NCI-H82 treated with DMSO at 0.1 percent for 48 hours (cell line): ENCODE data around the gene SMAD6.
"Not testable (repeated sequence)": the region's sequence is repeated elsewhere in the genome, so short reads cannot be mapped to it uniquely, and the experiment has no call there.

Experiments used
- DNase-seq: peaks from one replicate; lab custom pipeline; 2025; ENCODE audit not compliant: unreplicated experiment; lab: John Stamatoyannopoulos, UW

The SMAD6 gene

DNA sequence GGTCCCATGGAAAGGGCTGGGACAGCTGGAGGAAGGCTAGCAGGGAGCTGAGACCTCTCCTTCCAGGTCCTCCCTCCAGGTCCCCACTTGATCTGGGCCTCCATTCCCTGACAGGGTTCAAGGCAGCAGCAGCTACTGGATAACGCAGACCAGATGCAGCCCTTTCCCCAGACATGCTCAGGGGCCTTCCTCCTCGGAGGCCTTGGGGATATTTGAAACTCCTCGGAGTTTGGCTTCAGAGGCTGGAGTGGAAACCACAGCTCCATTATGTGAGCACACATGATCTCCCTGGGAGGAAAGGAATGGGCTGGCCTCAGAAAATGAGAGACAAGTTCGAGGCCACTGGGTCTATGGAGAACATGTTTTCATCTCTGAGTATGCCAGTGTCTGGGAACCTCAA lies 119.3 kb downstream of the SMAD6 start:
- DNase-seq, result no peak

DNA sequence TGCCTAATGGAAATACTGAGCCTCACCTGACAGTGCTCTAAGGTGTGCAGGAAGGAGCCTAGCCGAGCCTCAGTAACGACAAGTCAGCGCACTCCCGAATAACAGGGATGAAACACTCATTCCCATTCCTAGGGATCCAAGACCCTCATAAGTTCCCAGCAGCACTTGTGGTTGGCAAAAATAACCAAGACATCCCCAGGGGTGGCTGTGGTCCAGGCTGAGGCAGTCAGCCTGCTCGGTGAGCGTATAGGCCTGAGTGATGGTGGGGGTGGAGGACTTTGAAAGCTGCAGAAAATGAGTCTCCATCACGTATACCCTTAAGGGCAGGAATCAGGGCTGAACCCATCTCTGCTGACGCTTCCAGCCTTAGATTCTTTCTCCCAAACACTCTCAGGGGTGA lies 120.1 kb downstream of the SMAD6 start:
- no peak for DNase-seq

DNA sequence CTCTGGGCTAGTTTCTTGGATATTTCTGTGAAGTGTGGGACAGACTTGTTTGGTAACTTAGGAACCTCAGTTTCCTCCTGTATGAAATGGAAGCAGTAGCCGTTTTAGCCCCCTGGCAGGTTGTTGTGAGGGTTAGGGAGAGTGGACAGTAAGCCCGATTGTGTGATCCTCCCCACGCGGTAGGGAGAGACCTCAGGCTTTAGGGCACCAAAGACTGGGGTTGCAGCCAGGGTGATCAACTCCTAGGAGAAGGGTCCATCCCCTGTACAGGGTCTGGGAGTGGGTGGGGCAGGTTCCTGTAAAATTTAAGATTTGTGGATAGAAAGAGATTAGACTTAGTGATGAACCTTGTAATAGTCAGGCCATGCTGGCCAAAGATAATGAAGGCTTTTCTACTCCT lies 120.5 kb downstream of the SMAD6 start:
- DNase-seq, result no peak

DNA sequence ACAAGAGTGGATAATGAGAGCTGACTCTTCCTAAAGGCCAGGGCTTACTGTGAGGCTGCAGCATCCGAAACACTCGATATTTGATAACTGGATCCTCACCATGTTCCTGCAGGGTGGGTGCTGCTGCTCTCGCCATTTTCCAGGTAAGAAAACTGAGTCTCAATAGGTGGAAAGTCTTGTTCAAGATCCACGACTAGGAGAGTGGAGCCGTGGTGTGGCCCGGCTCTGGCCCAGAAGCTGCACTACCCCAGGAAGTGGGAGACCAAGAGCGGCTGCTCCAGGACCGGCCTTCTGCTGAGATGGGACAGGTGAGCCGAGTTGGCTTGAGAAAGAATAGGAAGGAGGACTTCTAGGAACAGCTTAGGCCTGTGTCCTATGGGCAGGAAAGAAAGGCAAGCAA lies 121.6 kb downstream of the SMAD6 start:
- no peak for DNase-seq

DNA sequence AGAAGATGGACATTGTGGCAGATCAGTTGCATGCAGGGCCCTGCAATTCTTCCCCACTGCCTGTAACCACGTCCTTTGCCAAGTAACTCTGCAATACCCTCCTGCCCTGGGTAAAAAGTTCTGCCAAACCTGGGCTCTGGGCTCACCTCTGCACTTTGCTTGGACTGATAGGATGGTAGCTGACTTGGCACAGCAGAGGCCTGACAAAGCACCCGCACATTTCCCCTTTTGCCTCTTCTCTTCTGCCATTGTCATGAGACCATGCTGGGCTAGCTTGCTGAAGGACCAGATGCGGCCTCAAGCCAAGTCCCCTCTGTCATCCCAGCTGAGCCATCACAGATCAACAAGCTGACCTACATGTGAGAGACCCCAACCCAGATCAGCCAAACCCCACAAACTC lies 122.4 kb downstream of the SMAD6 start:
- no peak for DNase-seq

DNA sequence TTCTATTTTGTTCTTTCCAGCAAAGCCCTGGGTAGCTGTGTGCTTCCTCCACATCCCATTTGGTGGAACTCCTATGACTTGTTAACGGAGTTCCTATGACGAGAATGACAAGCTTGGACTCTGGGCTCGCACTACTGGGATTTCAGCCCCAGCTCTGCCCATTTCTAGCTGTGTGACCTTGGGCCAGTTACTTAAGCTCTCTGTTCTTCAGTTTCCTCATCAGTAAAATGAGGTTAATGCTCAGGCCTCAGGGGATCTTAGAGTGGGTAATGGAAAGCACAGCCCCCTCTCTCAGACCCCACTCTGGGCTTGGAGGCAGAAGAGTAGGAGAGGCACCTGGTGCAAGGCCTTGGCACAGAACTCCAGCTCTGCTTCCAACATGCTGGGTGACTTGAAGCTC lies 123.1 kb downstream of the SMAD6 start:
- DNase-seq, result no peak

DNA sequence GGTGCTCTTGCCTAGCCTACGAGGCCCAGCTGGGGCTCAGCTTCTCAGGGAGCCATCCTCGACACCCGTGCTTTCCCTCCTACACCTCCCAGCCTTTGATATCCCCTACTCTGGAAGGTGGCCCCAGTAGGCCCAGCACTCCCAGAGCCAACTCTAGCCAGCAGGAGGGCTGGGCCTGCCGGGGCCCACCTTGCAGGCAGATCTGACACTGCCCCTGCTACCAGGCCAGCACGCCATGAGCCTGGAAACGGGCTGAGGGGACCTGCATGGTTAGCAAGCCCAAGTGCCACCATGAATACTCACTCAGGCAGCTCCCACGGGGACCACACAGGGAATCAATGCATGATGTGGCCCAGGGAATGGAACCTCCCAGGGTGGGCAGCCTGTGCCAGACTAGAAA lies 123.7 kb downstream of the SMAD6 start:
- no peak for DNase-seq

DNA sequence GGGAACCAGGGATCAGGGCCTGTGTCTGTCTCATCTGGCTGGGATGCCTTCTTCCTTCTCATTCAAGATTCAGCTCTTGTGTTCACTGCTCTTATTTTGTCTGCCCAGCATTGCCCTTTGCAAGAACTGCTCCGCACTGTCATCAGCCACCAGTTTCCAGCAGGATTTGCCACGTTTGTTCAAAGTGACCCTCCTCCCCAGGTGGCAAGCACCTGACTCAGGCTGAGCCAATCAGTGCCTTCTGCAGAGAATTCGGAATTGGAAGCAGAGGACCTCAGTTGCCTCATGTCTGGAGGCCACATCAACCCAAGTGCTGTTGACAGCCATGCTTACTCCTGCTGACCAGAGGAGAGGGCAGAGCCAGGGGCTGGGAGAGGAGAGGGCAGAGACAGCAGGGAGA lies 124.5 kb downstream of the SMAD6 start:
- DNase-seq, result no peak

DNA sequence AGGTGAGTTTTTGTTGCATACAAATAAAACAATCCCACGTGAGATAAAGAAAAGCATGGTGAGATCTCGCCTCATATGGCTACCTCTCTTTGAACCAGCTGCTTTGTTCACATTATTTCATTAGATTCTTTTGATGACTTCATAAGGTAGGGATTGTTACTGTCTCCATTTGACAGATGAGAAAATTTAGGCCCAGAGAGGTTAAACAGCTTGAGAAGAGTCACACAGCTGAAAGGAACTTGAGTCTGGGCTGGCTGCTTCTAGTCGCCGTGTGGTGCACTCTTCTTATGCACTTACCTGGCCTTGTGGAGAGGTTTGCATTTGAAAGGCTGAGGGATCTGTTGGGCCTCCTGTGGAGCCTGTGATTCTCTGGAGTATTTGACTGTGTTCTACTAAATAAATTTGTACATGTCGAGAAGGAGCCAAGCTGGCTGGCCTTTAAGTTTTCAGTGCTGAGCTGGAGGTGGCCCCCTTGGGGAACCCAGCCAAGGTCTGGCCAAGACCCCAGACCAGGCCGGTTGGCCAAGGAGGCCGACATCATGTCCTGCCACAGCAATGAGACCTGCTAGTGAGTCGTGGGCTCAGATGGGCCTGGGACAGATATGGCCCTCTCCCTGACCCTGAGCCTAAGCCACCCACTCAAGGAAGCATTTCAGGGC lies 125.1 kb downstream of the SMAD6 start:
- DNase-seq, result no peak

DNA sequence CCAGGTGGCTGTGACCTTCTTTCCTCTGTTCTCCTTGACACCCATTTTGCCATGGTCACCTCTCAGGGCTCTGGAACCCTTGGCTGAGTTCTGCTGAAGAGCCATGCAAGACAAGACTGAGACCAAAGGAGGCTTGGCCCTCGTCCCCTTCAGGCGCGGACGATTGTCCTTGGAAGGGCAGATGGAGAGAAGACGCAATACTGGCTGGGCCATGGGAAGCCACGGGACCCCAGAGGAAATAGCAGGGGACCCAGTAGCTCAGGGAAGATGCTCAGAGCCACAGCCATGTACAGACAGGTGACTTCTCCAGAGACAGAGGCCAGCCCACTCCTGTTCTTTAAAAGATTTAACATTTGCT lies 125.6 kb downstream of the SMAD6 start:
- no peak for DNase-seq

DNA sequence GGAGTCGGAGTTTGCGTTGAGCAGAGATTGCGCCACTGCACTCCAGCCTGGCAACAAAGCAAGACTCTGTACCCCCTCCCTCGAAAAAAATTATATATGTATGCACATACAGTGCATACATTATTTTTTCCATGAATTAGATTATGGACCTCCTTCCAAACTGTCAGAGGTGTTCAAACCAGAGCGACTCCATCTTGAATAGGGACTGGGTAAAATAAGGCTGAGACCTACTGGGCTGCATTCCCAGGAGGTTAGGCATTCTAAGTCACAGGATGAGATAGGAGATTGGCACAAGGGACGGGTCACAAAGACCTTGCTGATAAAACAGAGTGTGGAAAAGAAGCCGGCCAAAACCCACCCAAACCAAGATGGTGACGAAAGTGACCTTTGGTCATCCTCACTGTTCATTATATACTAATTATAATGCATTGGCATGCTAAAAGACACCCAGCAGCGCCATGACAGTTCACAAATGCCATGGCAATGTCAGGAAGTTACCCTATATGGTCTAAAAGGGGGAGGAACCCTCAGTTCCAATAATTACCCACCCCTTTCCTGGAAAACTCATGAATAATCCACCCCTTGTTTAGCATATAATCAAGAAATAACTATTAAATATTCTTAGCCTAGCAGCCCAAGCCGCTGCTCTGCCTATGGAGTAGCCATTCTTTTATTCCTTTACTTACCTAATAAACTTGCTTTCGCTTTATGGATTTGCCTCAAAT lies 126.9 kb downstream of the SMAD6 start:
- DNase-seq, result not testable (repeated sequence)

DNA sequence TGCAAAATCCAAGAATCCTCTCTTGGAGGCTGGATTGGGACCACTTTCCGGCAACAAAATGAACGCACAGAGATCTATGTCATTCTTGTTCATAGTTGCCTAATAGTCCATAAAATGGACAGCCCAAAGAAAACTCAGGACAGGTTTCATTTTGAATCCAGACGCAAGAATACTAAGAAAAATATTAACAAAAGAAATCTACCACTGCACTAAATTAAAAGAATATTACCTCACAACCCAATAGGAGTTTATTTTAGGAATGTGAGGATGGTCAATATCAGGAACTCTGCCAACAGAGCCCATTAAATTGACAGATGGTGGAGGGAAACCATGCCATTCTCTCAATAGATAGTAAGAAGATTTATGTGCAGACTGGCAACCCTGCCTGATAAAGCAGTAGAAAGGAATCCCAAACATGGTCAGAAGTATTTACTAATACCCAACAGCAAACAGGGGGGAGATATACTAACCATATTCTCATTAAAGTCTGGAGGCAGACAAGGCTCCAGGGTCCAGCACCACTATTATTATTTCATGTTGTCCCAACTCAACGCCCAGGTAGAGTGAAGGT lies 127.6 kb downstream of the SMAD6 start:
- no peak for DNase-seq

DNA sequence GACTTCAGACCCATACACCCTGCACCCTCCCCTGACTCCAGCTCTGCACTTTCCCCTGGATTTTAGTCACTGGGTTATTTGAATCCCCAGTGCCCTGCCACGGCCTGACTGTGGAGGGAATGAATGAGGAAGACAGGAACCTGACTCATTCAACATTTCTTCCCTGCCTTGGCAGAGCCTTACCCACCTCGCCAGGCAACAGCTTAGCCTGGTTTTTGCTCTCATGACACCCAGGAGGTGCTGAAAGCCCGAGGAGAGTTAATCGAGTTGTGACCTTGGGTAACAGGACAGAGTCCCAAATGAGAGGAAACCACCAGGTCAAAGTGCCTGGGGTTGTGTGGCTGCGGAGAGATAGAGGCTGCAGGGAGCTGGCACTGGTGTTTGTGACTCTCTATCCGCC lies 128.3 kb downstream of the SMAD6 start:
- no peak for DNase-seq

DNA sequence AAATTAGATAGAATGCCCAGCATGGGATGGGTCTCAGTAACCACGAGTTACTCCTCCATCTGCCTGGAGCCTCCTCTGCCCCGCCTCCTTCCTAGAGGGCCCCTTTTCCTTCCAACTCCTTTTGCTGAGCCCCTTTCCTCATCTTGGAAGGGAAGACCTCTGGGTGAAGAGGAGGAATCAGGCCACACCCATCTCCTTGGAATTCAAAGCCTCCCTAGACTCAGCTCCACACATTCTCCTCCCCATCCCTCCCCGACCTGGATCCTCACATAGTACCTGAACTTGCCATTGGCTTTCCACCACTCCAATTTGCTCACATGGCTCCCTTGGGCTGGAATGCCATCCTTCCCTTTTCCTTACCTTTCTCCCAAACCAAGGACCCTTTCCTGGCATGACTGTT lies 128.8 kb downstream of the SMAD6 start:
- DNase-seq, result no peak

DNA sequence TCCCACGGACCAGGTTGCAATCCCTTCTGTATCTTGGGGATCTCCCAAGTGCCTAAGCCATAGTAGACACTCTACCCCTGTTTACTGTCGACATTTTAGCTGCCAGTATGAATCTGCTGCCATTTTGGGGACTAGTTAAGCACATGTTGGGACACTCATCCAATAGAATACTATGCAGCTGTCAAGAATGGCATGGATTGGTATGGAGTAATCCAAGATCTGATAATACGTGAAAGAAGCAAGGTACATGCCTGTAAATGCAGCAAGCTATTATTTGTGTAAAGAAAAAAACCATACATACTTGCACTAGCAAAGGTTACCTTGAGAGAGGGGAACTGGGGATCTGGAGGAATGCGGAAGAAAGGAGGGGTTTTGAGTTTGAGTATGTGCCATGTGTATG lies 129.3 kb downstream of the SMAD6 start:
- no peak for DNase-seq

DNA sequence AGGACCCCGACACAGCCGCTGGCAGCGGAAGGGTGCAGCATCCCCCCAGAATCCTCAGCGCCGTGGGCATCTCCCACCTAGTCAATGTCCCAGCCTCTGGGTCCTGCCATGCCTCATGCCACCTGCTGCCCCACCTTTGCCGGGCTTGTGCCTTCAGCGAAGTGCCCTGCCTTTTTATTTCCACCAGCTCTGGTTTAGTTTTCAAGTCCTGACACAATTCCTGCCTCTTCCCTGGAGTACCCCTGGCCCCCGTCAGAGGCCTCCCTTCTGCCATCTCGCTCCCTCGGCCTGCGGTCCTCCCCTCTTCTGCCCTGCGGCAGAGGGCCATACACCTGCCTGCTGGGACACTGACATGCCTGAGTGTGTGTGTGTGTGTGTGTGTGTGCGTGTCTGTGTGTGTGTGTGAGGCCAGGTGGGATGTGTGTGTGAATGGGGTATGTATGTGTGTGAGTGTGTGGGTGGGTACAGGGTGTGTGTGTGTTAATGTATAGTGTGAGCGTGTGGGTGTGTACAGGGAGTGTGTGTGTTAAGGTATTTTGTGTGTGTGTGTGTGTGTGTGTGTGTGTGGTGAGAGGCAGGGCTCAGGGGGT lies 129.9 kb downstream of the SMAD6 start:
- no peak for DNase-seq
